Gastroesophageal sphincter (tissue), 4 donors: Measurements from ENCODE around the gene MMP20. TPM values are rescaled to one million over a fixed set of nuclear protein-coding genes. Genes with fewer than 3 reads are reported as not detected.

Source experiments
- ATAC-seq: fragments of 150-250 bp; one replicate; pipeline ENCODE4 v1.9.1; 2016; ENCODE audit warnings: mild to moderate bottlenecking, moderate library complexity
- H3K27ac ChIP-seq, 4 donors: fragments of 200-600 bp; sonication (generic) in 3 of 4; 1 replicate in 3 of 4; 2 replicates in 1 of 4; pipeline ENCODE4 v1.5.1; 2016 to 2019
- H3K27me3 ChIP-seq: fragments of 200-600 bp; sonication (generic); one replicate; pipeline ENCODE4 v1.5.1; 2019
- H3K36me3 ChIP-seq, 2 donors: fragments of 200-600 bp; sonication (generic); one replicate each; pipeline ENCODE4 v1.5.1; 2019; ENCODE audit warnings: control low read depth in 1 of 2
- H3K4me1 ChIP-seq, 3 donors: fragments of 200-600 bp; sonication (generic); 1 replicate in 2 of 3; 2 replicates in 1 of 3; pipeline ENCODE4 v1.5.1; 2016 to 2019; ENCODE audit warnings: control low read depth in 2 of 3
- H3K4me3 ChIP-seq, 2 donors: fragments of 200-600 bp; sonication (generic); one replicate each; pipeline ENCODE4 v1.5.1; 2019; ENCODE audit warnings: mild to moderate bottlenecking in 1 of 2, moderate library complexity in 1 of 2
- H3K9me3 ChIP-seq, 3 donors: fragments of 200-600 bp; sonication (generic); one replicate each; pipeline ENCODE4 v1.5.1; 2017 to 2019; ENCODE audit warnings: control low read depth in 2 of 3
- EP300 ChIP-seq: sonication (generic); formaldehyde crosslinking; IDR thresholded peaks from one replicate; pipeline ENCODE4 v1.6.1; 2017; ENCODE audit warnings: antibody characterized with exemption, mild to moderate bottlenecking
- POLR2A ChIP-seq, 2 donors: fragments of 450-650 bp; IDR thresholded peaks; one replicate each; pipeline ENCODE4 v1.6.1; 2017; ENCODE audit warnings: antibody characterized with exemption in 2 of 2, mild to moderate bottlenecking in 2 of 2, moderate library complexity in 1 of 2
- POLR2AphosphoS5 ChIP-seq: sonication (generic); formaldehyde crosslinking; IDR thresholded peaks from one replicate; pipeline ENCODE4 v1.6.1; 2017; ENCODE audit warnings: antibody characterized with exemption
- WGBS, 2 donors: methylation state at CpG; one replicate each; pipeline ENCODE4 v1.1.5; 2018; ENCODE audit warnings: low coverage in 1 of 2; 5-methylcytosine and 5-hydroxymethylcytosine counted together
- total RNA-seq, 4 donors: library from RNA; depleted of rRNA; stranded (reverse); fragments of >200 nt; gene quantifications; one replicate each; pipeline ENCODE4 v1.1.0, GENCODE V29; 2016
- TF ChIP-seq, protein P1 (sequence below), 4 experiments: fragments of 200-600 bp in 2 of 4; fragments of 450-650 bp in 2 of 4; sonication (generic) in 1 of 4; IDR thresholded peaks; one replicate each; pipeline ENCODE4 v1.5.1; 2017 to 2019; ENCODE audit warnings: antibody characterized with exemption in 4 of 4, mild to moderate bottlenecking in 2 of 4, moderate library complexity in 2 of 4

The MMP20 gene
- total RNA-seq, 4 donors from 2014 or later: not detected

DNA sequence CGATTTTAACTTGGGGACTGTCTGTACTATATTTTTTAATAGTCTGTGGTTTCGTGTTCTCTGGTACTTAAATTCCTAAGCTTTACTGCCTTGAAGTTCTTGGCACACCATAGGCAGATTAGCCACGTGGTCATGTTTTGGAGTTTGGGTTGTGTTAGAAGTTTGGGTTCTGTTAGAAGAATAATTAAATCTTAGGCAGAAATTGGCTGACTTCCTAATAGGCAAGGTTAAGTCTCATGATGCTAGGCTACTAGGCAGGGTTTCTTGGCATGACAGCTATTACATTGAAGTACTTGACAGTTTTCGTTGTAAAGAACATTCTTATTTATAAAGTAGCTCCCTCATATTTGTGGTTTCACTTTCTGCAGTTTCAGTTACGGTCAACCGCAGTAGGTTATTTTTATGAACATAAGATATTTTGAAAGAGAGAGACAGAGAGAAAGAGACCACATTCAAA, 64.5 kb downstream of the MMP20 start:
- H3K4me1 ChIP-seq: peaks cover 0 to 17% (median 0%) of the 10 kb centered on the region in 3 donors
- peak overlapping the region; percentile 37 to 52 for H3K4me3 ChIP-seq
- no peaks in the 10 kb centered on the region for H3K36me3 ChIP-seq
- TF ChIP-seq POLR2AphosphoS5: peak; percentile 48
- TF ChIP-seq, protein P1, sequence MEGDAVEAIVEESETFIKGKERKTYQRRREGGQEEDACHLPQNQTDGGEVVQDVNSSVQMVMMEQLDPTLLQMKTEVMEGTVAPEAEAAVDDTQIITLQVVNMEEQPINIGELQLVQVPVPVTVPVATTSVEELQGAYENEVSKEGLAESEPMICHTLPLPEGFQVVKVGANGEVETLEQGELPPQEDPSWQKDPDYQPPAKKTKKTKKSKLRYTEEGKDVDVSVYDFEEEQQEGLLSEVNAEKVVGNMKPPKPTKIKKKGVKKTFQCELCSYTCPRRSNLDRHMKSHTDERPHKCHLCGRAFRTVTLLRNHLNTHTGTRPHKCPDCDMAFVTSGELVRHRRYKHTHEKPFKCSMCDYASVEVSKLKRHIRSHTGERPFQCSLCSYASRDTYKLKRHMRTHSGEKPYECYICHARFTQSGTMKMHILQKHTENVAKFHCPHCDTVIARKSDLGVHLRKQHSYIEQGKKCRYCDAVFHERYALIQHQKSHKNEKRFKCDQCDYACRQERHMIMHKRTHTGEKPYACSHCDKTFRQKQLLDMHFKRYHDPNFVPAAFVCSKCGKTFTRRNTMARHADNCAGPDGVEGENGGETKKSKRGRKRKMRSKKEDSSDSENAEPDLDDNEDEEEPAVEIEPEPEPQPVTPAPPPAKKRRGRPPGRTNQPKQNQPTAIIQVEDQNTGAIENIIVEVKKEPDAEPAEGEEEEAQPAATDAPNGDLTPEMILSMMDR (IDR thresholded peaks at IDR 0.05): no peak
- no peaks in the 10 kb centered on the region for H3K9me3 ChIP-seq
- peak; percentile 66 for ATAC-seq
- 24 to 48% methylated on average over 6 of the region's 6 CpGs for WGBS, 2 donors
- no peaks in the 10 kb centered on the region for H3K27me3 ChIP-seq
- H3K27ac ChIP-seq: peak overlapping the region; percentile 9 to 80 (median 61)

DNA sequence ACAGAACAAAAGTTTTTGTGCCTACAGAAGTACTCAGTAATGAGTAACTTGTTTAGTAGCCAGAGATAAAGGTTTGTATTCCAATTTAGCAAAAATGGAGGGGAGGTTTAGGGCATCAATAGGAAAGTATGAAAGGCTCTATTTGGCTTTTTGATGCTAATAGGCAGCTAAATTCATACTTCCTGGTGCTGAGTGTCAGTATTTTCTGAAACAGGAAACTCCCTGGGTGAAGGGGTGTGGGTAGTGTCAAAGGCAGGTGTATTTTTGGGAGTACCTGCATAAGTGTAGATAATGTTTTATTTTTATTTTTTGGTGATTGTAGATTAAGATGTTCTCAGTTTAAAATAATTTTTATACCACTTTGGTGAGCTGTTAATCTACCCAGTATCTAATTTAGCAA, 65.3 kb downstream of the MMP20 start:
- Histone ChIP-seq H3K27me3 (no peaks in the 10 kb centered on the region), H3K4me1 (peaks cover 0 to 17% (median 0%) of the 10 kb centered on the region in 3 donors), H3K27ac (peak overlapping the region in 2 of 4 donors; percentile 65 to 80), H3K9me3 (no peaks in the 10 kb centered on the region), H3K4me3 (no peak overlapping the region), H3K36me3 (no peaks in the 10 kb centered on the region)
- no peak for ATAC-seq
- TF ChIP-seq POLR2AphosphoS5: no peak

GRCh38 chr11:102555091-102555490, 70.0 kb downstream of the MMP20 start:
- WGBS, 2 donors: 49 to 79% methylated on average over 3 of the region's 3 CpGs
- no peak for ATAC-seq
- H3K4me1 ChIP-seq: peaks cover 0 to 7% (median 0%) of the 10 kb centered on the region in 3 donors
- no peak overlapping the region for H3K4me3 ChIP-seq
- H3K9me3 ChIP-seq: no peaks in the 10 kb centered on the region
- H3K27me3 ChIP-seq: no peaks in the 10 kb centered on the region
- H3K27ac ChIP-seq: no peak overlapping the region
- TF ChIP-seq POLR2A (IDR thresholded peaks at IDR 0.05): no peak
- TF ChIP-seq POLR2AphosphoS5: no peak
- TF ChIP-seq EP300: no peak
- TF ChIP-seq, protein P1 (IDR thresholded peaks at IDR 0.05): no peak
- H3K36me3 ChIP-seq: no peaks in the 10 kb centered on the region

GRCh38 chr11:102553835-102554282, 71.3 kb downstream of the MMP20 start:
- Histone ChIP-seq H3K27me3 (no peaks in the 10 kb centered on the region), H3K36me3 (no peaks in the 10 kb centered on the region), H3K4me3 (no peak overlapping the region), H3K27ac (no peak overlapping the region), H3K9me3 (no peaks in the 10 kb centered on the region), H3K4me1 (no peaks in the 10 kb centered on the region)
- no peak for ATAC-seq
- WGBS, 2 donors: 64 to 85% methylated on average over 2 to 4 of the region's 5 CpGs
- TF ChIP-seq POLR2AphosphoS5 (no peak), POLR2A (IDR thresholded peaks at IDR 0.05) (no peak), EP300 (no peak)
- TF ChIP-seq, protein P1 (IDR thresholded peaks at IDR 0.05): no peak

GRCh38 chr11:102552447-102553194, 72.5 kb downstream of the MMP20 start:
- ATAC-seq: no peak
- WGBS, 2 donors: 60 to 62% methylated on average over 6 to 8 of the region's 8 CpGs
- H3K27ac ChIP-seq: no peak overlapping the region
- H3K4me1 ChIP-seq: no peaks in the 10 kb centered on the region
- TF ChIP-seq, protein P1 (IDR thresholded peaks at IDR 0.05): no peak
- no peak for TF ChIP-seq POLR2AphosphoS5
- TF ChIP-seq EP300: no peak
- TF ChIP-seq POLR2A (IDR thresholded peaks at IDR 0.05): no peak
- H3K9me3 ChIP-seq: no peaks in the 10 kb centered on the region
- no peaks in the 10 kb centered on the region for H3K36me3 ChIP-seq
- H3K4me3 ChIP-seq: no peak overlapping the region
- H3K27me3 ChIP-seq: no peaks in the 10 kb centered on the region
